Heart left ventricle (tissue), 13 donors: Measurements from ENCODE around the gene SF3A2.

ENCODE experiments used
- POLR2A ChIP-seq, 2 donors: fragments of 450-650 bp; IDR thresholded peaks; one replicate each; pipeline ENCODE4 v1.6.1; 2017; ENCODE audit warnings: antibody characterized with exemption in 2 of 2, mild to moderate bottlenecking in 2 of 2, moderate library complexity in 2 of 2
- TF ChIP-seq, protein P1 (sequence below), 12 donors: fragments of 200-600 bp; sonication (generic) in 4 of 12; IDR thresholded peaks; one replicate each; pipeline versions ENCODE4 v1.5.0 to v1.8.0; 2018 to 2022; ENCODE audit warnings: antibody characterized with exemption in 12 of 12, mild to moderate bottlenecking in 5 of 12
- donor health status: ischemic (EF 13 %, LVEDD 7.1; RV severe dilation, severe dysfunction).
- donor health status: DM: no; HTN: yes; CAD: no.
- donor health status: DM: no; HTN: no; CAD: no.
- donor health status: ischemic (EF 25% LVEDD 6.9; RV normal size, moderate dysfunction).
- donor health status: ischemic (EF 25% LVEDD 5.7; RV mildly dilated, moderate dysfunction).
- donor health status: ischemic (EF 35%, LVEDD 5.7; RV mildly dilated, moderate dysfunction).
- donor health status: nonischemic (EF 11% LVEDD 7.7; RV severe dilation, severe dysfunction).
- donor health status: DM: yes; HTN: yes; CAD: no.
- donor health status: PGD.
- donor health status: ischemic (EF 29% LVEDD 5.4; RV normal size, mild dysfunction).
- donor health status: nonischemic (EF 23%, LVEDD 6.1; RV moderate dilation, normal function).

DNA sequence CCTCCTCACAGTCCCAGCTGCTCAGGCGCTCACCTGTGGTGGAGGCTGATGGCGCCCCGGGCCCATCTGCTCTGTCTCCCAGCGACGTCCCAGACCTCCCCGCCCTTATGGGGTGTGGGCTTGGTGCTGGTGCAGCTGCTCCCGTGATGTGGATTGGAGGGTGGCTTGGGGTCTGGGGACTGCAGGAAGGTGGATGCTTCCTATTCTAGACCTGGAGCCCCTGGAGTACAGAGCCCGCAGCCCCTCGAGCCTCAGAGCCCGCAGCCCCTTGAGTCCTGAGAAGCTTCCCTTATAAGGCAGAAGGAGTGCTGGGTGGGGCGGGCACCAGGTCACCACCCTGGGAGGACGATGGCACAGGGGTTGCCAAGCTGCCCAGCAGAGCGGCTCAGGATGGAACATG lies 41.3 kb upstream of the SF3A2 start:
- TF ChIP-seq, protein P1, sequence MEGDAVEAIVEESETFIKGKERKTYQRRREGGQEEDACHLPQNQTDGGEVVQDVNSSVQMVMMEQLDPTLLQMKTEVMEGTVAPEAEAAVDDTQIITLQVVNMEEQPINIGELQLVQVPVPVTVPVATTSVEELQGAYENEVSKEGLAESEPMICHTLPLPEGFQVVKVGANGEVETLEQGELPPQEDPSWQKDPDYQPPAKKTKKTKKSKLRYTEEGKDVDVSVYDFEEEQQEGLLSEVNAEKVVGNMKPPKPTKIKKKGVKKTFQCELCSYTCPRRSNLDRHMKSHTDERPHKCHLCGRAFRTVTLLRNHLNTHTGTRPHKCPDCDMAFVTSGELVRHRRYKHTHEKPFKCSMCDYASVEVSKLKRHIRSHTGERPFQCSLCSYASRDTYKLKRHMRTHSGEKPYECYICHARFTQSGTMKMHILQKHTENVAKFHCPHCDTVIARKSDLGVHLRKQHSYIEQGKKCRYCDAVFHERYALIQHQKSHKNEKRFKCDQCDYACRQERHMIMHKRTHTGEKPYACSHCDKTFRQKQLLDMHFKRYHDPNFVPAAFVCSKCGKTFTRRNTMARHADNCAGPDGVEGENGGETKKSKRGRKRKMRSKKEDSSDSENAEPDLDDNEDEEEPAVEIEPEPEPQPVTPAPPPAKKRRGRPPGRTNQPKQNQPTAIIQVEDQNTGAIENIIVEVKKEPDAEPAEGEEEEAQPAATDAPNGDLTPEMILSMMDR (IDR thresholded peaks at IDR 0.05), result no peak
- TF ChIP-seq POLR2A (IDR thresholded peaks at IDR 0.05), result no peak
